HG02973 (cell line): ENCODE measurements around the gene PIANP.
A peak's percentile ranks its signal among the peaks of the same experiment; 100 is the strongest.

Source experiments
- ATAC-seq: cut with Tn5 transposase; IDR thresholded peaks from one replicate; pipeline ENCODE4 v1.9.1; 2021; ENCODE audit warnings: moderate library complexity; ENCODE audit not compliant: unreplicated experiment

PIANP gene

DNA sequence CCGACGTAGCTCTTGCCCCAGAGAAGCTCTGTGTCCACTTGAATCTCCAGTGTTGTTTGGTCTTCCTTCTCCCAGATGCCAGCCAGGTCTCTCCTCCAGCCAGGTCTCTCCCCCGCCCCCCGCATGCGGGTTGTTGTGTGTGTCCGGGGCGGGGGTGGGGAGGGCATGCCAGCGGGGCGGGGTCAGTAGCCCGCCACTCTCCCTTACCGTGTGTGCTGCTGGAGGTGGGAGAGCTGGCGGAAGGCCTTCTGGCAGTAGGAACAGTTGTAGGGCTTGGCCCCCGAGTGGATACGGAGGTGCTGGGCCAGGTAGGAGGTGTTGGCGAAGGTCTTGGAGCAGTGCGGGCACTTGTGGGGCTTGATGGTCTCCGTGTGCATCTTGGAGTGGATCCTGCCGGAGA, 28.5 kb downstream of the PIANP start:
- ATAC-seq, result no peak

DNA sequence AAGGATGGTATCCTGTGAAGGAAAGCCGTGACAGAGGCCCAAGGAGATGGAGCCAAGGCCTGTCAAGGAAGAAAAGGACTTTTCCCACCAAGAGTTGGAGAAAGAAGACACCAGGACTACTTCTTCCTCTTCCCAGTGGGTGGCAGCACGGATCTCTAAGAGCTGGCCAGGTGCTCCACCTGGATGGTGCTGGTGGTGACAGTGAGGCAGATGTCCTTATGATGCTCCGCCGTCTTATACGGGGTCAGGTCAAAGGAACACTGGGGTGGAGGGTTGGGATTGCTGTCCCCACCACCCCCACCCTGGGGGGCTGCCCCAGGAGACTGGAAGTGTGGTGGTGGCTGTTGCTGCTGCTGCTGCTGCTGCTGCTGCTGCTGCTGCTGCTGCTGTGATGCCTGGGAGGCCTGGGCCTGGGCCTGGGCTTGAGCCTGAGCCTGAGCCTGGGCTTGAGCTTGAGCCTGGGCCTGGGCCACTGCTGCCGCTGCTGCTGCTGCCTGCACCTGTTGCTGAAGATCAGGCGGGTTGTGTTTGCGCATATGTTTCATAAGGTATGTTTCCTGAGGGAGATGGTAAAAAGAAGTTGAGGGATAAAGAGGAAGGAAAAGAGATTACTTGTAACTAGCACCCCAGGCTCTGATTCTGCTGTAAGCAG, 32.9 kb downstream of the PIANP start:
- ATAC-seq, result no peak

DNA sequence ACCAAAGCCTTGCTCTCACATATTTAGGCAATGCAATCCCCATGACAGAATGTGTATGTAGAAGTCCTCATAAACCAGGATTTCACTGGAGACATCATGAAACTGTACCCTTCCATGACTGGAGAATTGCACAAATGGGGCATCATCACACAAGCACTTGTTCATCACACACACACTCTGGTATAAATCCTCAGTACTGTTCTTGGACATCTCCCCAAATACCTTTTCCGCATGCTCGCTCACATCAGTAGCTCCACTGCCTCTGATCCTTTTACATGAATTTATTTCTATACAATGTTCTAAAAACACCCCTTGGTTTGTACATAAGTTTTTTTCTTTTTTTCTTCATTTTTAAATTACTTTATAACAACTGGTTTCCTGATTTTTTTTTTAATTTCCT, 34.4 kb downstream of the PIANP start:
- no peak for ATAC-seq

DNA sequence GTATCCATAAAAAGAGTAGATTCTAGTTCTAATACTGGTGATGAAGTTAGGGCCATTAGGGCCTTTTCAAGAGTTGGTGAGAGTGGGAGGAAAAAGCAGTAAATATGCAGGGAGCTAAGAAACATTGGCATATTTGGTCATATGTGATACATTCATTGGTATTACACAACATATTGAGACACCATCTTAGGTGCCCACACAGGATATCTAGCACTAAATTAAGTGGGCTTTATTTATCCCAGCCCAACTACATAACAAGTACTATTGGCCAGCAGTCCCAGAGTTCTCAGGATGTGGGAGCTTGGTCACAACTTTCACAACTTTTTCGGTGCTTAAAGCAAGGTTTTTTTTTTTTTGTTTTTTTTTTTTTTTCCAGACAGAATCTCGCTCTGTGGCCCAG, 35.7 kb downstream of the PIANP start:
- ATAC-seq, result no peak

DNA sequence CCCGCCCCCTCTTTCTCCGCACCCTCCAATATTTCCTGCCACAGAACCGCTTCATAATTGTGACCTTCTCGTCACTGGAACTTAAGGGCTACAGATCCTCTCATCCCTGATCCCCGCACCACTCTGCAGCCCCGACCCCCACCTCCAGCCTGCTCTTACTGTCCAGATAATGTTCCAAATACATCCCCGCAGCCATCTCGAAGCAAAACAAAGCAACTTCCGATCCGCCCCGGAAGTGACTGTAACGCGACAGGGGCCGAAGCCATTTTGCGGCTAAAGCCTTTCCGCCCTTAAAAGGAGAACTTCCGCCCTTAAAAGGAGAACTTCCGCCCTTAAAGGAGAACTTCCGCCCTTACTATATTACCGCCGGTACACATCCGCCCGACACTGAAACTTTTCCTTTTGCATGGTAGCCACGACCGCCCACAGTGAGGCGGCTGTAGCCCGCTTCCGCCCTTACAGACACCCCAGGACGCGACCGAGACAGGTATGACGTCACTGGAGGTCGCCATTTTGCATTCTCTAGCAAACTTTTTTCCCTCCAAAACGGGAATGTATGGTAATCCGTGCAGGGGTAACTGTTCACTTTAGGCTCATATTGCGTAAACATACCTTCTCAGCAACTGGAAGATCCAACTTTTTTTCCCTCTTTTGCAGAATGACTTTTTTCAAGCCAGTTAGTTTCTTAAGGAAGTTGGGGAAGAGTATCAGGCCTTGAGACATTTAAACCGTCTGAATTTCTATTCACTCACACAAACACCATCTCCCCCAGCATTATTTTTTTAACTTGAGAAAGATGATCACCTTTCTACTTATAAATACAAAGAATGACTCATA, 37.5 kb downstream of the PIANP start, which contains the start of gene ING4:
Gene ING4, minus strand, starts transcription at position 214 of the 837 bp plus-strand sequence. Its CDS starts 18 bp downstream, at position 196.
- ATAC-seq, result peak; percentile 84

DNA sequence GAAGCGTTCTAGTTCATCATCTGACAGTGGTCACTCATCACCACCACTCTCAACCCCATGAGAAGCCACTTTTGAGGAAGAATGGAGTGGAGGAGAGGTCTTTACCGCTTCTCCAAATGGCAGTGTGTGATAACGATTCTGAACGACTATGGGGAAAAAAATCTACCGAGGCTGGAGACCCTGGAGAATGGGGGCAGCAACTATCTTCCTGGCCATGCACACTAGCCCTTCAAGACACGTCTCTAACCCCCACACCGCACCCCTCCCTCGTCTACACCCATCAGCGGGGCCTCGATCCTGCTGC, 38.1 kb downstream of the PIANP start:
- peak; percentile 23 for ATAC-seq

DNA sequence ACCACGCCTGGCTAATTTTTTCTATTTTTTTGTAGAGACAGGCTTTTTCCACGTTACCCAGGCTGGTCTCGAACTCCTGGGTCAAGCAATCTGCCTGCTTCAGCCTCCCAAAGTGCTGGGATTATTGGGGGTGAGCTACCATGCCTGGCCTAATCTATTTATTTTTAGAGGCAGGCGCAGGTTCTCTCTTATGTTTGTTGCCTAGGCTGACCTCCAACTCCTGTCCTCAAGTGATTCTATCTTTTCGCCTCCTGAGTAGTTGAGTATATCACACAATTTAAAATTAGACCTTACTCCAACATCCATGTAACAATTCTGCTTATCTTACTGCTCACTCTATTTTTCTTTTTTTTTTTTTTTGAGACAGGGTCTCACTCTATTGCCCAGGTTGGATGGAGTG, 46.6 kb downstream of the PIANP start:
- ATAC-seq, result no peak

DNA sequence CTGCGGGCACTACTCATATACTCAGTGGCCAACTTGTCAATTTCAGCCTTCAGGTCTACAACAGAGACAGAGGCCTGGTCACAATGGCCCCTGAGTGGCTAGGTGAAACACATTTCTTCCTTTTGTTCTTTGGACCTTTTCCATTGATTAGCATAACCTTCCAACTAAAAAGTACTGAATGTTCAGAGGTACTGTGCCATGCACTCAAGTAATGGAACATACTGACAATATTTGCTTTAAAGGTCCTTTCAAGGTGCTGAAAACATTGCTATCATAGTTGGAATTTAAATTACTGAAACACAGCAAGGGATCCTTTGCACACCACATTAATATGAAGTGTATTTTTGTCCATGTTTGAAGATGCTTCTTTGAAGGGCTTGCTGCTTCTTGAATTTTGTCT, 47.3 kb downstream of the PIANP start:
- ATAC-seq, result no peak

DNA sequence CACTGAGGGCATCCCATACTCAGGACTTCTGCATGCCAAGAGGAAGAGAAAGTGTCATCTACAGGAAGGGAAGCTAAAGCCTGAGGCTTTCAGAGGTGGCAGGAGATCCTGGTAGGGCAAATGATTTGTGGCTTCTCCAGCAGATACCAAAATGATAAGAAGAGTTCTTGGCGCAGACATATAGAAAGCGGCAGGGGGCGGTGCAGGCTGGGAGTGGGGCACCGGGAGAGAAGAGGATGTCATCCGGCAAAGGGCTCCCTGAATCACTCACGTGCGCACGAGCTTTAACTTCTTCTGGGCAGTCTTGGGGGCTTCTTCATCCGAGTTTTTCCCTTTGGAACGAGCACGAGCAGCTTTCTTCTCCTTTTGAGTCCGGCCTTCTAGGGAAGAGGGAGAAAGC, 48.2 kb downstream of the PIANP start:
- ATAC-seq, result no peak

DNA sequence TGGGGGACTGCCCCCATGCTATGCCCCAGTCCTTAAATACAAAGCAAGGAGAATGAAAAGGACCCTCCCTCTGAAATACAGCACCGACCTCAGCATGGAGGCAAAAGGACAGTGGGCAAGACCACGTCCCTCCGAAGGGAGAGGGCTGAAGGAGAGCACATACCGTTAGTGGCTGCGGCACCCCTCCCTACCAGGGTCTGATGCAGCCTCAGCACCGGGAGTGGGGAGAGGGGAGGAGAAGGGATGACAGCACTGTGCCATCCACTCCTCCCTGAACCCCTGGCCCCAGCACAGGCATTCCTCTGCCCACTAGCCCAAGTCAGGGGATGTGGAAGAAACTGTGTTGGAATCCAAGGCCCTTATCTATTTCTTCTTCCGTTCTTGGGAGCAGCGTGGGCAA, 49.8 kb downstream of the PIANP start:
- ATAC-seq, result no peak

DNA sequence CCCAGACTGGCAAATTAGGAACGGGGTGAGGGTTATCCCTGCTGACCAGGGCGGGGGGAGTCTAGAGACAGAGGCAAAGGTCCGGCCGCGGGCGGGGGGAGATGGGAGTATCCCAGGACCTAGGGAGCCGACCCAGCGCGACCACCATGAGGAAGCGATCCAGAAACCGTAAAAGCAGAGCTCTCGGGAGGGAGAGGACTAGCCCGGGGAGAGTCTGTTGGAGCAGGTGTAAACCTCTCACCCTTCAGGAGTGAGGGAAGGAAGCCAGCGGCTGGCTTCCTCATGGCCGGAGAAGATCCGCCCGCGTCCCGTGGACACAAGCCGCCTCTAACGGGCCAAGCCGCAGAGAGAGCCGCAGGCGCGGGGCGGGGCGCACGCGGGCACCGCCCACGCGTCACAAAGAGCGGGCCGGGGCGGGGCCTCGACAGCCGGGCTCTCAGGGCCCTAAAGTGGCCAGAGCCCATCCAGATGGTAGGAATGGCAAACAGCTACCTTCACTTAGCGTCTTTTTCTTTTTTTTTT, 53.5 kb downstream of the PIANP start, which contains the start of gene ACRBP:
Gene ACRBP, minus strand, starts transcription at position 350 of the 522 bp plus-strand sequence. Its CDS starts 66 bp downstream, at position 284.
- ATAC-seq, result no peak

DNA sequence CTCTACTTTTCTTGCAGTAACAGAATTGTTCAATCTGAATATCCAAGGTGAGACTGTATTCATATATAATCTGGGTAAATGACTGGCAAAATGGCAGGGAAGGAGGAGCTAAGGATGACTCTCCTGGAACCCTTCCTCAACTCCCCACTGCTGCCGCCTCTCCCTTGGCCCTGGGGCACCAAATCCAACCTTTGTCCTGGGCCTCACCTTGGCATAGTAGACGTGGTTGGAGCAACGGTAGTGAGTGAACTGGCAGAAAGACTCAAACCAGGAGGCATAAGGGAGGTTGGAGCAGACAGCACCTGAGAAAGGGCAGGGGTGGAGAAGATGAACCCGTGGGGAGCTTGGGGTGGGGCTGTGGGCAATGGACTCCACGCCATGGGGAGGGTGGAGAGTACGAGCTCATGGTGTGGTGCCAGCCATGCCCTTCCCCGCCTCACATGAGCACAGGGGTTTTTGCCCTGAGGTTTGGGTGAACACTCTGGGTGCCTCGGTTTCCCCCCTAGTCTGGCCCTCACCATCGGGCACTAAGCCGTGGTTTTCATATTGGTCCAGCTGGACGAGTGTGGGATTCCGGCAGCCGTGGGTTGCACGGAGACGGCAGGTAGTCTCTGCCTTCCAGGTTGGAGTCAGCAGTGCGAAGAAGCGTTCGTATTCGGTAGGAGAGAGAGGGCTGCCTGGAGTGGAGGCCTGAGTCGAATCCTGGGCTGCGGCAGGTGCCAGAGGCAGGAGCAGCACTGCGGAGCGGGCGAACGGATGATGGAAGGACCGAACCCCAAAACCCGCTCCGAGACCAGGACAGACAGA, 54.1 kb downstream of the PIANP start:
- ATAC-seq, result no peak

DNA sequence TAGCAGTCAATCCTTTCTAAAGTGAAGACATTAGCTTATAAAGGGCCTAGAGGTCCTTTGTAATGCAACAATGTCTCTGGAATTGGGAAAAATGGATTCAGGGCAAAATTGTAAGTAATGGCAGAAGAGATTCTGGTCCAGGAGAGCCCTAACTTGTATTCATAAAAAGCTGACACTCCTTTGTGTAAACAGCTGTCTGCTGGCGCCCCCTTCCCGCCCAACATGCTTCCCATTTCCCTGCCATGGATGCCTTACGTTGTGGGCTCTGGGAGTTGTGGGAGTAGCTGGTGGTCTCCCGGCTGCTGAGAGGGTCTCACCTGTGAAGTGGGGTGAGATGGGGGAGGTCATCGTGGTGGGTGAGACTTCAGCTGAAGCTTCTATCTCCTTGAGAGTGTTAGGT, 55.7 kb downstream of the PIANP start:
- no peak for ATAC-seq

DNA sequence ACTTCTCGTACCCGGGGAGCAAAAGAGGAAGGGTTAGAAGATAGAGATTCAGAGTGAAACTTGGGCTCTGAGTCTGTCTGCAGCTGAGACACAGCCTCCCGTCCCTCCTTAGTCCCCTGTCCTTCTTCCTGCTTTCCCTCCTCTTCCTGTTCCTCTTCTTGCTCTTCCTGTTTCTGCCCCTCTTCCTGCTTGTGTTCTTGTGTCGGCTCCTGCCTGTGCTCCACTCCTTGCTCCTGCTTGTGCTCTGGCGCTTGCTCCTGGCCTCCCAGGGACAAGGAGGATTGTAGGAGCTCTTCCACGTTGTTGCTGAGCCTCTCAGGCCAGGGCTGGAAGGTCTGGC, 56.4 kb downstream of the PIANP start:
- ATAC-seq, result no peak
